HG02884 (cell line): Measurements from ENCODE around the gene MIEN1.
"Not testable (repeated sequence)": the region's sequence is repeated elsewhere in the genome, so short reads cannot be mapped to it uniquely, and the experiment has no call there.

ENCODE experiments used
- ATAC-seq: cut with Tn5 transposase; IDR thresholded peaks from one replicate; pipeline ENCODE4 v1.9.1; 2021; ENCODE audit warnings: mild to moderate bottlenecking, moderate library complexity; ENCODE audit not compliant: unreplicated experiment

MIEN1 gene

GRCh38 chr17:39742126-39742855 is 12.0 kb upstream of the MIEN1 start:
- no peak for ATAC-seq

- ATAC-seq, result no peak
Observed at GRCh38 chr17:39740357-39741111, 10.2 kb upstream of the MIEN1 start.

- no peak for ATAC-seq
Observed at GRCh38 chr17:39739885-39740356, 9.6 kb upstream of the MIEN1 start.

GRCh38 chr17:39738983-39739884 is 8.9 kb upstream of the MIEN1 start:
- no peak for ATAC-seq

GRCh38 chr17:39738568-39738901 is 8.2 kb upstream of the MIEN1 start:
- ATAC-seq, result no peak

- no peak for ATAC-seq
Observed at GRCh38 chr17:39737760-39738567, 7.6 kb upstream of the MIEN1 start, which contains the start of gene GRB7. Gene GRB7 (plus strand): TSS chr17:39737938. CDS start chr17:39742302, 4,364 bp downstream.

GRCh38 chr17:39737206-39737759 is 7.0 kb upstream of the MIEN1 start:
- no peak for ATAC-seq

- ATAC-seq, result no peak
Observed at GRCh38 chr17:39736319-39737165, 6.2 kb upstream of the MIEN1 start.

- no peak for ATAC-seq
Observed at GRCh38 chr17:39735882-39736281, 5.5 kb upstream of the MIEN1 start.

GRCh38 chr17:39732586-39732985 is 2.3 kb upstream of the MIEN1 start:
- ATAC-seq, result no peak

- ATAC-seq, result no peak
Observed at GRCh38 chr17:39729280-39729851, 966 bp downstream of the MIEN1 start.

- no peak for ATAC-seq
Observed at GRCh38 chr17:39727556-39727955, 2.8 kb downstream of the MIEN1 start.

GRCh38 chr17:39726617-39727016 is 3.7 kb downstream of the MIEN1 start:
- ATAC-seq, result no peak

- ATAC-seq, result not testable (repeated sequence)
Observed at GRCh38 chr17:39725923-39726322, 4.4 kb downstream of the MIEN1 start.

- ATAC-seq, result no peak
Observed at GRCh38 chr17:39724731-39725130, 5.6 kb downstream of the MIEN1 start.

- ATAC-seq, result no peak
Observed at GRCh38 chr17:39722965-39723848, 7.1 kb downstream of the MIEN1 start.

GRCh38 chr17:39722104-39722503 is 8.2 kb downstream of the MIEN1 start:
- no peak for ATAC-seq
